Activated T-cell treated with anti-CD3 and anti-CD28 coated beads for 1 hour (primary cell): Measurements from ENCODE around the gene TSGA10.
"Not testable (repeated sequence)": the region's sequence is repeated elsewhere in the genome, so short reads cannot be mapped to it uniquely, and the experiment has no call there.

Experiments
- DNase-seq: peaks from one replicate; pipeline ENCODE4 v3.0.0-alpha.2; 2020; ENCODE audit warnings: low read depth

TSGA10 gene, protein sequence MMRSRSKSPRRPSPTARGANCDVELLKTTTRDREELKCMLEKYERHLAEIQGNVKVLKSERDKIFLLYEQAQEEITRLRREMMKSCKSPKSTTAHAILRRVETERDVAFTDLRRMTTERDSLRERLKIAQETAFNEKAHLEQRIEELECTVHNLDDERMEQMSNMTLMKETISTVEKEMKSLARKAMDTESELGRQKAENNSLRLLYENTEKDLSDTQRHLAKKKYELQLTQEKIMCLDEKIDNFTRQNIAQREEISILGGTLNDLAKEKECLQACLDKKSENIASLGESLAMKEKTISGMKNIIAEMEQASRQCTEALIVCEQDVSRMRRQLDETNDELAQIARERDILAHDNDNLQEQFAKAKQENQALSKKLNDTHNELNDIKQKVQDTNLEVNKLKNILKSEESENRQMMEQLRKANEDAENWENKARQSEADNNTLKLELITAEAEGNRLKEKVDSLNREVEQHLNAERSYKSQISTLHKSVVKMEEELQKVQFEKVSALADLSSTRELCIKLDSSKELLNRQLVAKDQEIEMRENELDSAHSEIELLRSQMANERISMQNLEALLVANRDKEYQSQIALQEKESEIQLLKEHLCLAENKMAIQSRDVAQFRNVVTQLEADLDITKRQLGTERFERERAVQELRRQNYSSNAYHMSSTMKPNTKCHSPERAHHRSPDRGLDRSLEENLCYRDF

GRCh38 chr2:99154643-99155536, at the start of gene TSGA10, which contains the start of gene LIPT1:
Gene TSGA10 (minus strand): TSS chr2:99154942. CDS start chr2:99109439, 45,503 bp downstream.
Gene LIPT1 (plus strand): TSS chr2:99154967. CDS start chr2:99161958, 6,991 bp downstream.
- DNase-seq, result peak; percentile 86

GRCh38 chr2:99201959-99202678, 47.4 kb upstream of the TSGA10 start:
- DNase-seq, result no peak

- DNase-seq, result no peak
Measured at GRCh38 chr2:99200076-99200800, 45.5 kb upstream of the TSGA10 start.

DNA sequence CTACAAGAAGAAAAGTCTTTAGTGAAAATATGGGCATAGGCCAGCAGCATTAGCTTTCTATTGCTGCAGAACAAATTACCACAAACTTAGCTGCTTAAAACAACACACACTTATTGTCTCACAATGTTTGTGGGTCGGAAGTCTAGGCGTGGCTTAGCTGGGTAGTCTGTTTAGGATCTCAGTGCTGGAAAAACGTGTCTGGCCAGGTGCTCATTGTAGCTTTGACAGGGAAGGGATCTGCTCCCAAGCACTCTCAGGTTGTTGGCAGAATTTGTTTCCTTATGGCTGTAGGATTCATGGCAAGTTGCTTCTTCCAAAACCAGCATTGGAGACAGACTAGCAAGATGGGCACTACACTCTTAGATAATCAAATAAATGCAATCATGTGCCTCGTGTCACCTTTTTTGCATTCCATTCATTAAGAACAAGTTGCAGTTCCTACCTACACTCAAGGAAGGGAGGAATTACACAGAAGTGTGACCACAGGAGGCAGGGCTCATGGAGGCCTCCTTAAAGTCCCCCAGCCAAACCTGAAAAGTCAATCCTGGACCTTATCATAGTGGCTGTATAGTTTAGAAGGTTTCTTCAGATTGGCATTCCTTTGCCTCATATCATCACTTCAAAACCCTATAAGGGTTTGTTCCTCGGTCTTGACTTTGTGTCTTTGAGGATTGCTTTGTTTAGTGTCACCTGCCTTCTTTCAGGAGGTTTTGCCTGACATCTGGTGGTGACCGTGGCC, 43.5 kb upstream of the TSGA10 start:
- DNase-seq, result no peak

DNA sequence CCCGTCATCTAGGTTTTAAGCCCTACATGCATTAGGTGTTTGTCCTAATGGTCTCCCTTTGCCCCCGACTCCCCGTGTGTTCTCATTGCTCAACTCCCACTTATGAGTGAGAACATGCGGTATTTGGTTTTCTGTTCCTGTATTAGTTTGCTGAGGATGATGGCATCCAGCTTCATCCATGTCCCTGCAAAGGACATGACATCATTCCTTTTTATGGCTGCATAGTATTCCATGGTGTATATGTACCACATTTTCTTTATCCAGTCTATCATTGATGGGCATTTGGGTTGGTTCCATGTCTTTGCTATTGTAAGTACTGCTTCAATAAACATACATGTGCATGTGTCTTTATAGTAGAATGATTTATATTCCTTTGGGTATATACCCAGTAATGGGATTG, 37.6 kb upstream of the TSGA10 start:
- not testable (repeated sequence) for DNase-seq

DNA sequence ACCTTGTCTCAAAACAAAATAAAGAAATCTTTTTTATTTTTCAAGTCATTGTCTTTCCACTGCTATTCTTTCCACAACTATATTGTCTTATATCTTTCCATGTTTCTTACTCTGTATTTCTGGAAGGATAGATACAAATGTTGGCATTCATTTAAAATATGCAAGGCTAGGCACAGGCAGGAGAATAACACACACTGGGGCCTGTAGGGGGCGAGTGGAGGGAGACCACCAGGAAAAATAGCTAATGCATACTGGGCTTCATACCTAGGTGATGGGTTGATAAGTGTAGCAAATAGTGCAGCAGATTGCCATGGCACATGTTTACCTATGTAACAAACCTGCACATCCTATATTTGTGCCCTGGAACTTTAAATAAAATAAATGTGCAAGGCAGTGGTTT, 35.8 kb upstream of the TSGA10 start:
- DNase-seq, result no peak

DNA sequence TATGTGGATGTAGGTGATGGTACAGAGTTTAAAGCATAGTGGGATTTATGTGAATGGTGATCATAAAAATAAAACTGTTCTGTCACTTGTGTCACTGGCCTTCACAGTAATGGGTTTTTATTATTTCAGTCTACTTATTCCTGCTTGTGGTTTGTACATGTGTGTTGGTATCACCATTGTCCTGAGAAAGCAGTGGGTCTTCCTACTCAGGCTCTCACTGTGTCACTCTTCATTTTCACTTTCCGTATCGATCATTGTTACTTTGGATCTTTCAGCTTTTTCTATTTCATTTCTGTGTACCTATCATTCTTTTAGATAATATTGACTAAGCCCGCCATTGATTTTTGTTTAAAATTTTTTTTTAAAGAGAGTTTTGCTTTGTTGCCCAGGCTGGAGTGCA, 33.6 kb upstream of the TSGA10 start:
- no peak for DNase-seq

DNA sequence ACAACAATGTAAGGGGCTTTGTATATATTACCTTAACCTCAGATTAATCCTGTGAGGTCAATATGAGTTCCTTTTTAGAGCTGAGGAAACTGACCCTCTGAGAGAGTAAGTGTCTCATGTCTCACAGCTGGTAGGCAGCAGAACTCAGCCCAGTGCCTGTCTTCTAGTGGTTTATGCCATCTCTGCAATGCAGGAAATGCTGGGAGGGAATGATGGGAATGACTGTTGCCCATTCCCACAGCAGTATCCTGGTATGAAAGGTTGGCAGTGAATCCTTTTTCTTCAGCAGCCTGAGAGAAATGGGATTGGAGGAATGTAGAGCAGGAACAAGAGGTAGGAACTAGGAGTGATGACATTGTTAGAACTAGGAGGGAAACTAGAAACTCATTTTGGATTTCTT, 32.3 kb upstream of the TSGA10 start:
- DNase-seq, result no peak

DNA sequence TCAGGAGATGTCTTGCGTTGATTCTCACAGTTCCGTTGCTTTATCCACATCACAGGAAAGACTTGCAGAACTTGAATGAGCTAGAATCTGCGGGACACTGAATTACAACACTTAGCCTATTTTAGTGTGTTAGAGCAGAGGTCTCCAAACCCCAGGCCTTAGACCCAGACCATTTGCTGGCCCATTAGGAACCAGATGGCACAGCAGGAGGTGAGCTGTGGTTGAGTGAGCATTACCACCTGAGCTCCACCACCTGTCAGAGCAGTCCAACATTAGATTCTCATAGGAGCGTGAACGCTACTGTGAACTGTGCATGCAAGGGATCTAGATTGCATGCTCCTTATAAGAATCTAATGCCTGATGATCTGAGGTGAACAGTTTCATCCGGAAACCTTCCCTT, 30.1 kb upstream of the TSGA10 start:
- no peak for DNase-seq

DNA sequence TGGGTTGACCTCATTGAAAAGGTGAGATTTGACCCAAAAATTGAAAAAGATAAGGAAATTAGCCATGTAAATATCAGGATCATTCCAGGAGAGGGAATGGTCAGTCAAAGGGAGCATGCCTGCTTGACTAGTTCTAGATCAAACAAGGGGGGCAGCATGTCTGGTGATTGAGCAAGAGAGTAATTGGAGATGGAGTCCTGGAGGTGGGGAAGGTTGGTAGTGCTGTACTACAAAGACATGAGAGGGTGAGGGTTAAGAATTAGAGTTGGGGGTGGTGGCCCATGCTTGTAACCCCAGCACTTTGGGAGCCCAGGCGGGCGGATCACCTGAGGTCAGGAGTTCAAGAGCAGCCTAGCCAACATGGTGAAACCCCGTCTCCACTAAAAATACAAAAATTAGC, 28.3 kb upstream of the TSGA10 start:
- DNase-seq, result no peak

GRCh38 chr2:99181624-99182000, 26.9 kb upstream of the TSGA10 start:
- no peak for DNase-seq

GRCh38 chr2:99180755-99181623, 26.2 kb upstream of the TSGA10 start, which contains the start of the genes MITD1 and MRPL30:
Gene MITD1 (minus strand): TSS chr2:99181058. CDS start chr2:99180981, 77 bp downstream.
Gene MRPL30 (plus strand): TSS chr2:99181184. CDS start chr2:99186204, 5,020 bp downstream.
- peak; percentile 81 for DNase-seq

DNA sequence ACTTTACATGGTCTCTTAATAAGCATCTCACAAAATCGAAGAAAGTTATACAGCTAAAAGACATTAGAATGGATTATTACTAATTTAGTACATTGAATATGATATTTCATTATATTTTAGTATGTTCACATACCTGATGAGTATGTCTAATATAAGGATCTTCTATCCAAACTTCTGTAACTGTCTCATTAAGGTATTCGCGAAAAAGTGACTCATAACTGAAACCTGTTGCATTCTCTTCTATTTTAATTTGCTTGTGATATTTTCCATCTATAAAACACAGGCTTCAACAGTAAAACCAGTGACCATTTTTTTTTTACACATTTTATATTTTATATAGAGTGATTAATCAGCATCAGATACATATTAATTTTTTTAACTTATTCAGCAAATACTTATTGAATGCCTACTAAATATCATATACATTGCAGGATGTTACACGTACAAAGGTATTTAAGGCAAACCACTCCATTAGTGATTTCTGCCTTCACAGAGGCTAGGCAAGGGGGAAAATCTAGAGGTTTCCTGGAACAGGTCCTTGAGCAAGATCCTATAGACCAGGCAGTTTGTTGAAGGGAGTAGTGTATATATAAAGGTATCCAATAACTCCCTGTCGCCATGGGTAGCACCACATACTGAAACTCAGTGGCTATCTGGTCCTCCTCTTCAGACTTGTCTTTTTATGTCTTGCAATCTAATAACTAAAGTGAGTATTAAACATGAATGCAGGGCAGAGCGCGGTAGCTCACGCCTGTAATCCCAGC, 16.8 kb upstream of the TSGA10 start:
- DNase-seq, result no peak

DNA sequence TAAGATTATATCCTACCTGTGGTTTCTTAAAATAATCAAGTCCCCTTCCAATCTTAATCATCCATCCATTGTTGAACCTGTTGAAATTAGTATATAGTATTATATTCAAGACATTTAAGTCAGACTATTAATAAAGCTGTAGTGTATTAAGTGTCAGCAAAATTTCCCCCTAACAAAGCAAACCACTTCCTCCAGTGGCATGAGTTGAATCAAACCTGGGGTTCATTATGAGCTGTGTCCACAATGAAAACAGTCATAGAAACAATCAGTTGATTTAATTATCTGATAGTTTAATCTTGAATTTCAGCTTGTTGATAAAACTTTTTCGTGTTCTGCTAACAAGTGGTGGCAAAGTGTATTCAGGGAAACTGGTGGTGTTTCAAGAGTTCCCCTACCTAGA, 14.8 kb upstream of the TSGA10 start:
- no peak for DNase-seq

- no peak for DNase-seq
Measured at GRCh38 chr2:99166218-99166617, 11.5 kb upstream of the TSGA10 start.

GRCh38 chr2:99159594-99159993, 4.9 kb upstream of the TSGA10 start:
- no peak for DNase-seq

GRCh38 chr2:99158599-99158998, 3.9 kb upstream of the TSGA10 start:
- DNase-seq, result no peak

- no peak for DNase-seq
Measured at GRCh38 chr2:99156891-99157290, 2.1 kb upstream of the TSGA10 start.
